GM21619 (cell line): ENCODE results near the gene ARNT2.

Experiments used
- ATAC-seq: cut with Tn5 transposase; IDR thresholded peaks from one replicate; pipeline ENCODE4 v1.9.1; 2021; ENCODE audit not compliant: unreplicated experiment

ARNT2 gene

GRCh38 chr15:80464951-80465625 is 60.9 kb downstream of the ARNT2 start:
- no peak for ATAC-seq

GRCh38 chr15:80465626-80466005 is 61.4 kb downstream of the ARNT2 start:
- no peak for ATAC-seq

- ATAC-seq = no peak
Observed at GRCh38 chr15:80466543-80466942, 62.4 kb downstream of the ARNT2 start.

GRCh38 chr15:80467311-80467714 is 63.1 kb downstream of the ARNT2 start:
- no peak for ATAC-seq

GRCh38 chr15:80468796-80469195 is 64.6 kb downstream of the ARNT2 start:
- no peak for ATAC-seq

- no peak for ATAC-seq
Observed at GRCh38 chr15:80471881-80472280, 67.7 kb downstream of the ARNT2 start.

GRCh38 chr15:80473286-80474223 is 69.4 kb downstream of the ARNT2 start:
- ATAC-seq = no peak

- ATAC-seq = no peak
Observed at GRCh38 chr15:80474224-80475215, 70.3 kb downstream of the ARNT2 start.

- no peak for ATAC-seq
Observed at GRCh38 chr15:80475572-80475971, 71.4 kb downstream of the ARNT2 start.

- no peak for ATAC-seq
Observed at GRCh38 chr15:80476036-80476435, 71.9 kb downstream of the ARNT2 start.

- no peak for ATAC-seq
Observed at GRCh38 chr15:80478075-80478474, 73.9 kb downstream of the ARNT2 start.

GRCh38 chr15:80479191-80479590 is 75.0 kb downstream of the ARNT2 start:
- ATAC-seq = no peak

GRCh38 chr15:80480171-80480811 is 76.1 kb downstream of the ARNT2 start:
- ATAC-seq = no peak

GRCh38 chr15:80480909-80481308 is 76.7 kb downstream of the ARNT2 start:
- ATAC-seq = no peak

GRCh38 chr15:80482696-80483095 is 78.5 kb downstream of the ARNT2 start:
- ATAC-seq = no peak

GRCh38 chr15:80483725-80484161 is 79.6 kb downstream of the ARNT2 start:
- ATAC-seq = no peak

GRCh38 chr15:80484333-80484864 is 80.2 kb downstream of the ARNT2 start:
- no peak for ATAC-seq

GRCh38 chr15:80485370-80486164 is 81.4 kb downstream of the ARNT2 start:
- no peak for ATAC-seq

GRCh38 chr15:80487839-80488390 is 83.7 kb downstream of the ARNT2 start:
- ATAC-seq = no peak
